Parathyroid adenoma (tissue), 2 donors: ENCODE results near the gene CAMSAP1.

Experiments used
- H2AFZ ChIP-seq: fragments of 300-600 bp; sonication (generic); one replicate; pipeline ENCODE4 v1.7.0; 2017; ENCODE audit warnings: antibody characterized with exemption, mild to moderate bottlenecking
- H3K27ac ChIP-seq: fragments of 300-600 bp; sonication (generic); one replicate; pipeline ENCODE4 v1.7.0; 2017
- H3K27me3 ChIP-seq: fragments of 300-600 bp; sonication (generic); one replicate; pipeline ENCODE4 v1.7.0; 2017; ENCODE audit warnings: low read length; ENCODE audit not compliant: control insufficient read depth, insufficient read depth
- H3K36me3 ChIP-seq: fragments of 300-600 bp; sonication (generic); one replicate; pipeline ENCODE4 v1.7.0; 2017; ENCODE audit warnings: low read length; ENCODE audit not compliant: control insufficient read depth, insufficient read depth
- H3K4me1 ChIP-seq: fragments of 300-600 bp; sonication (generic); one replicate; pipeline ENCODE4 v1.7.0; 2017; ENCODE audit warnings: control low read depth
- H3K4me2 ChIP-seq: fragments of 300-600 bp; sonication (generic); one replicate; pipeline ENCODE4 v1.7.0; 2017; ENCODE audit warnings: low read length
- H3K4me3 ChIP-seq: fragments of 300-600 bp; sonication (generic); one replicate; pipeline ENCODE4 v1.7.0; 2017; ENCODE audit warnings: low read depth, low read length
- H3K79me2 ChIP-seq: fragments of 300-600 bp; sonication (generic); one replicate; pipeline ENCODE4 v1.7.0; 2017; ENCODE audit warnings: control low read depth
- H3K9ac ChIP-seq: fragments of 300-600 bp; sonication (generic); one replicate; pipeline ENCODE4 v1.7.0; 2017; ENCODE audit warnings: mild to moderate bottlenecking
- H3K9me3 ChIP-seq: fragments of 300-600 bp; sonication (generic); one replicate; pipeline ENCODE4 v1.7.0; 2017; ENCODE audit warnings: low read length; ENCODE audit not compliant: control insufficient read depth
- TF ChIP-seq, protein P1 (sequence below): fragments of 300-600 bp; sonication (generic); IDR thresholded peaks from one replicate; pipeline ENCODE4 v1.7.0; 2017; ENCODE audit warnings: antibody characterized with exemption, mild to moderate bottlenecking
- donor health status: primary hyperparathyroidism.

Gene CAMSAP1

DNA sequence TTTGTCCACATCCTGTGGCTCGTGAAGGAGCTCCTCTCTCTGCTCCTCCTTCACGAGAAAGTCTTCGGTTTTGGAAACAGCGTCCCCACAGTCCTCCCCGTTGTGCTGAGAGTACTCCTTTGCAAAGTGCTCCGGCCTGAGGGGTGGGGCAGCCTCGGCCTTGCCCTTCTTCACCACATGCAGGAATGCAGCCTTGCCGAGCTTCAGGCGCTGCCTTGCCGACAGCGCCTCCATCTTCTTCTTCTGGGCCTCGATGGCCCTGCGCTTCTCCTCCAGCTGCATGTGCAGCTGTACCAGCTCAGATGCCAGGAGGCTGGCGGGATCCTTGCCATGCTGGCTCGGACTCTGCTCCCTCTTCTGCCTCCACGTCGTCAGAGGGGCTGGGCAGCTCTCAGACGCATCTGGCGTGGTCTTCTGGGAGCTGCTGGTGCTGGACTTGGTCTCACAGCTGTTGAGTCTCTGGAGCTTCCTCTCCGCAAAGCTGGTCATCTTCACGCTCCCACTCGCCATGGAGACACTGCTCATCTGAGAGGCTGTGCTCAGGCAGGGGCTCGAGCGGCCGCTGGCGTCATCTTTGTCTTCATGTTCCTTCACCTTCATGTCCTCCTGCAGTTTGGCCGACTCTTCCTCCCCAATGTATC lies 85.5 kb downstream of the CAMSAP1 start:
- no peak overlapping the region for H3K9ac ChIP-seq
- no peak overlapping the region for H3K27ac ChIP-seq
- no peak overlapping the region for H2AFZ ChIP-seq
- no peaks in the 10 kb centered on the region for H3K79me2 ChIP-seq
- no peak overlapping the region for H3K4me2 ChIP-seq
- no peaks in the 10 kb centered on the region for H3K27me3 ChIP-seq
- H3K4me3 ChIP-seq = no peak overlapping the region
- H3K36me3 ChIP-seq = no peaks in the 10 kb centered on the region
- no peaks in the 10 kb centered on the region for H3K9me3 ChIP-seq
- TF ChIP-seq, protein P1, sequence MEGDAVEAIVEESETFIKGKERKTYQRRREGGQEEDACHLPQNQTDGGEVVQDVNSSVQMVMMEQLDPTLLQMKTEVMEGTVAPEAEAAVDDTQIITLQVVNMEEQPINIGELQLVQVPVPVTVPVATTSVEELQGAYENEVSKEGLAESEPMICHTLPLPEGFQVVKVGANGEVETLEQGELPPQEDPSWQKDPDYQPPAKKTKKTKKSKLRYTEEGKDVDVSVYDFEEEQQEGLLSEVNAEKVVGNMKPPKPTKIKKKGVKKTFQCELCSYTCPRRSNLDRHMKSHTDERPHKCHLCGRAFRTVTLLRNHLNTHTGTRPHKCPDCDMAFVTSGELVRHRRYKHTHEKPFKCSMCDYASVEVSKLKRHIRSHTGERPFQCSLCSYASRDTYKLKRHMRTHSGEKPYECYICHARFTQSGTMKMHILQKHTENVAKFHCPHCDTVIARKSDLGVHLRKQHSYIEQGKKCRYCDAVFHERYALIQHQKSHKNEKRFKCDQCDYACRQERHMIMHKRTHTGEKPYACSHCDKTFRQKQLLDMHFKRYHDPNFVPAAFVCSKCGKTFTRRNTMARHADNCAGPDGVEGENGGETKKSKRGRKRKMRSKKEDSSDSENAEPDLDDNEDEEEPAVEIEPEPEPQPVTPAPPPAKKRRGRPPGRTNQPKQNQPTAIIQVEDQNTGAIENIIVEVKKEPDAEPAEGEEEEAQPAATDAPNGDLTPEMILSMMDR = no peak
- no peaks in the 10 kb centered on the region for H3K4me1 ChIP-seq

DNA sequence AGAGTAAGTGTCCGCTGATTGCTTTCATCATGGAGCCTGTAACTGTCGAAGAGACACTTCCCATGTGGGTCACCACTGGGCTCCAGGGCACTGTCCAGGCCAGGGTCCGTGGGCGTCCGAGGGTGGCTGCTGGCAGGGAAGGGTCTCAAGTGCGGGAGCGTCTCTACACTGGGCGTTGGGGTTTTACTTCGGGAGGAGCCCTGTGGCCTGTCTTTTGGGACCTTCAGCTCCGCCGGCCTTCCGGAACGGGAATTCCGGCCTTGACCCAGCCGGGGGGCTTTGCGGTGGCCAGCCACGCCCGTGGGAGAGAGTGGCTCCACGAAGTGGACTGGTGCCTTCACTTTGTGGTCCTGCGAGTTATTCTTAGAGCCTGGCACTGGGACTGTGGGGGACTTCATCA lies 86.2 kb downstream of the CAMSAP1 start:
- no peaks in the 10 kb centered on the region for H3K79me2 ChIP-seq
- no peak overlapping the region for H2AFZ ChIP-seq
- H3K4me1 ChIP-seq = no peaks in the 10 kb centered on the region
- no peak overlapping the region for H3K4me3 ChIP-seq
- no peak overlapping the region for H3K4me2 ChIP-seq
- H3K27ac ChIP-seq = no peak overlapping the region
- H3K9me3 ChIP-seq = no peaks in the 10 kb centered on the region
- TF ChIP-seq, protein P1 = no peak
- H3K9ac ChIP-seq = no peak overlapping the region
- no peaks in the 10 kb centered on the region for H3K36me3 ChIP-seq
- no peaks in the 10 kb centered on the region for H3K27me3 ChIP-seq

DNA sequence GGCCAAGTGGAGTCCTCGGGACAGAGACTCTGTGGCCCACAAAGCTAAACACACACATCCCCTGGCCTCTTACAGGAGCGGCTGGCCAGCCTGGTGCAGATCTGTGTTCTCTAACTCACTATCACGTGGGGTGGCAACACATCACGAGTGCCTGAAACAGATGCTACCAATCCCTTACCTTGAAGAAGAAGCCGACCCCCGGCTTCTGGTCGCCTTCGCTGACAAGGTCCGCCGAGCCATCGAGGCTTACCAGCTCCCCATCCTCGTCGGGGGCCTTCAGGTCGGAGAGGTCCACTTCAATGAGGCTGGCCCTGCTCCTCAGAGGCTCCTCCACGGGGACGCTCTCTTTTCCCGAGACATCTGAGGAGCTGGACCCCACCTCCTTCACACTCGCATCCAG lies 86.7 kb downstream of the CAMSAP1 start:
- Histone ChIP-seq H3K79me2 (no peaks in the 10 kb centered on the region), H3K27me3 (no peaks in the 10 kb centered on the region), H2AFZ (no peak overlapping the region), H3K9ac (no peak overlapping the region), H3K4me2 (no peak overlapping the region), H3K36me3 (no peaks in the 10 kb centered on the region), H3K4me3 (no peak overlapping the region), H3K9me3 (no peaks in the 10 kb centered on the region), H3K4me1 (no peaks in the 10 kb centered on the region), H3K27ac (no peak overlapping the region)
- TF ChIP-seq, protein P1 = no peak

DNA sequence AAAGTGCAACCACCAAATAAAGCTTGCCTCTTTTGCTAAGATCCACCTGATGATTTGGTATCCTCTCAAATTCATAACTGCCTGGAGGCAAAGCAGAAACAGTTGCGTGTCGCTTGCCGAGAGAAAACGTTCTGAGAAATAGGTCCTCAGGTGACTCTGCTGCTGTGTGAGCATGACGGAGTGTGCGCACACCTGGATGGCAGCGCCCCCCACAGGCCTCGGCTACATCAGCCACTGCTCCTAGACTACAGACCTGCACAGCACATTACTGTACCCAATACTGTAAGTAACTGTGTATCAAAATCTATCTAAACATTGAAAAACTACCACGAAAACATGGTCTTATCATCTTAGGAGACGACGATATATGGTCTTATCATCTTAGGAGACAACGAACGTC lies 87.4 kb downstream of the CAMSAP1 start:
- TF ChIP-seq, protein P1 = no peak
- Histone ChIP-seq H3K4me3 (no peak overlapping the region), H3K4me2 (no peak overlapping the region), H3K9ac (no peak overlapping the region), H3K27me3 (no peaks in the 10 kb centered on the region), H3K79me2 (no peaks in the 10 kb centered on the region), H3K36me3 (no peaks in the 10 kb centered on the region), H3K4me1 (no peaks in the 10 kb centered on the region), H3K9me3 (no peaks in the 10 kb centered on the region), H2AFZ (no peak overlapping the region), H3K27ac (no peak overlapping the region)

DNA sequence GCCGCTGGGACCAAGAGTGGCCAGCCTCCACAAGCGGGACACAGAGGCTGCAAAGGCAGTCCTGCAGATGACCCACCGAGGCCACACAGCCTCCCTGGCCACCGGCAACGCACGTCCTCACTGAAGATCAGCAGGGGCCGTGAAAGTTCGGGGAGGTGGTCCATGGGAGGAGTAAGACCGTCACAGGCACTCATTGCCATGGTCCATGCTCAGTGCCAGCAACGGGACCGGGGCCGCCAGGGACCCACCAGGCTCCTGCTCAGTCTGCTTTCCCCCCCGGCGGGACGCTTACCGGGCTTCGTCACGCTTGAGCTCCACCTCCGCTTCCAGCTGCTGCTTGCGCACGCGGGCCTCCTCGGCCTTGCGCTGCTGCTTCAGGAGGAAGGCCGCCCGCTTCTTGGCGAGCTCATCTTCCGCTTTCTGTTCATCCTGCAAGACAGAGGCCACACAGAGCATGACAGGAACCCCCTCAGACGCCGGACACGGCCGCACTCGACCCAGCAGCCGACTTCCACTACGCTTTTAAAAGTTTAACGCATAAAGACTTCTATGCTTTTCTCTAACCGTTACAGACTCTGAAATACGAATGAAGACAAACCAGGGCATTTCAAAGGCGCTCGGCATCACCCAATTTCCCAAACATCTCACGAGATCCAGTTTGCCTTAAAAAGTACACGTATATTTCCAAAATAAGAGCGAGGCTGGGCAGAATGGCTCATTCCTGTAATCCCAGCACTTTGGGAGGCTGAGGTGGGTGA lies 88.4 kb downstream of the CAMSAP1 start:
- no peak overlapping the region for H3K9ac ChIP-seq
- H3K27me3 ChIP-seq = no peaks in the 10 kb centered on the region
- no peak overlapping the region for H3K4me2 ChIP-seq
- H2AFZ ChIP-seq = no peak overlapping the region
- TF ChIP-seq, protein P1 = no peak
- H3K4me1 ChIP-seq = no peaks in the 10 kb centered on the region
- H3K4me3 ChIP-seq = no peak overlapping the region
- no peaks in the 10 kb centered on the region for H3K9me3 ChIP-seq
- H3K36me3 ChIP-seq = no peaks in the 10 kb centered on the region
- no peaks in the 10 kb centered on the region for H3K79me2 ChIP-seq
- no peak overlapping the region for H3K27ac ChIP-seq
